ENCODE measurements around the gene CARD11.
A peak's percentile ranks its signal among the peaks of the same experiment; 100 is the strongest.

DNA sequence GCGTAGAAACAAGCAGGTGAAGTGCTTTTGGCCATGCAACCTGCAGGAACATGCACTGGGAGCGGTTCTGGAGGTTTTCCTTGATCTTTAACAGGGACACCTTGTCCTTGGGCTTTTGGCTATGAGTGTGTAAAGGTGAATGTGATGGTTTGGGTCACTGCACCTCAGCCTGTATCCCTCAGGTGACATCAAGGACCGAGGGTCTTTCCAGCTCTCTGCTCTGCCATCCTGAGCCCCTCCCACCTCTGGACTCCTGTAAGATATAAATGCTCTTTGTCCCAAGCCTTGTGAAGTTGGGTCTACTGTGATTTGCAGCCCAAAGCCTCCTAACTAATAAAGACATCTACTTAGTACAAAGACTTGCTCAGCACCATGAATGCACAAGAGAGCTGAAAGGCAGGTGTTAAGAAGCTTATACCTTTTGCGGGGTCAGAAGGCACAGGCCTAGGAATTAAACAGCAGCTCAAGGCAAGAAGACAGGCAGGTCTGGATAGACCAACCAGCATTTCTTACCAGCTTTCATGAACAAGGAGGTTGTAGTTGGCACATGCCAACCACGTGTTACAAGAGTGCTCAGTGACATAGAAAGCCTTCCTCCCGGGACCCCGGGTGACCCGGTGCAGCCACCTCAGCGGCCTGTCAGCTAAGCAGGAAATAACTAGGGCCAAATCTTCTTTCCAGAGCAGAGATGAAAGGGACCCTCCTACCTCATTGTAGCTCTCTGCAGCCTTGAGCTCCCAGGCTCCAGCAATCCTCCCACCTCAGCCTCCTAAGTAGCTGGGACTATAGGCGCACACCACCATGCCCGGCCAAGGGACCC is 89.9 kb downstream of the CARD11 start:
- TF ChIP-seq CTCF (IDR thresholded peaks at IDR 0.05; ENCODE audit: low read depth, low read length), result no peak
- TF ChIP-seq POLR2A (IDR thresholded peaks at IDR 0.05; ENCODE audit: extremely low read depth, insufficient read length), result no peak
- TF ChIP-seq, protein P1, sequence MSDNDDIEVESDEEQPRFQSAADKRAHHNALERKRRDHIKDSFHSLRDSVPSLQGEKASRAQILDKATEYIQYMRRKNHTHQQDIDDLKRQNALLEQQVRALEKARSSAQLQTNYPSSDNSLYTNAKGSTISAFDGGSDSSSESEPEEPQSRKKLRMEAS (IDR thresholded peaks at IDR 0.05; ENCODE audit: low read depth, low read length), result peak; percentile 96
- no peak for TF ChIP-seq MYC (IDR thresholded peaks at IDR 0.05; ENCODE audit: low read depth, low read length)
